T follicular helper cell (primary cell): Measurements from ENCODE around the gene RNASE11.
"Not testable (repeated sequence)": the region's sequence is repeated elsewhere in the genome, so short reads cannot be mapped to it uniquely, and the experiment has no call there.

Experiments used
- DNase-seq: peaks from one replicate; pipeline ENCODE4 v3.0.0-alpha.2; 2020; ENCODE audit warnings: low read depth
- total RNA-seq, 2 experiments: gene quantifications; one replicate each; lab custom pipeline; 2026; lab: John Stamatoyannopoulos, UW

Gene RNASE11
- total RNA-seq, result 0 reads per million in 2 experiments

GRCh38 chr14:20587489-20588154, at the start of gene RNASE11:
Gene RNASE11 (minus strand): TSS chr14:20588001.
- DNase-seq, result no peak

DNA sequence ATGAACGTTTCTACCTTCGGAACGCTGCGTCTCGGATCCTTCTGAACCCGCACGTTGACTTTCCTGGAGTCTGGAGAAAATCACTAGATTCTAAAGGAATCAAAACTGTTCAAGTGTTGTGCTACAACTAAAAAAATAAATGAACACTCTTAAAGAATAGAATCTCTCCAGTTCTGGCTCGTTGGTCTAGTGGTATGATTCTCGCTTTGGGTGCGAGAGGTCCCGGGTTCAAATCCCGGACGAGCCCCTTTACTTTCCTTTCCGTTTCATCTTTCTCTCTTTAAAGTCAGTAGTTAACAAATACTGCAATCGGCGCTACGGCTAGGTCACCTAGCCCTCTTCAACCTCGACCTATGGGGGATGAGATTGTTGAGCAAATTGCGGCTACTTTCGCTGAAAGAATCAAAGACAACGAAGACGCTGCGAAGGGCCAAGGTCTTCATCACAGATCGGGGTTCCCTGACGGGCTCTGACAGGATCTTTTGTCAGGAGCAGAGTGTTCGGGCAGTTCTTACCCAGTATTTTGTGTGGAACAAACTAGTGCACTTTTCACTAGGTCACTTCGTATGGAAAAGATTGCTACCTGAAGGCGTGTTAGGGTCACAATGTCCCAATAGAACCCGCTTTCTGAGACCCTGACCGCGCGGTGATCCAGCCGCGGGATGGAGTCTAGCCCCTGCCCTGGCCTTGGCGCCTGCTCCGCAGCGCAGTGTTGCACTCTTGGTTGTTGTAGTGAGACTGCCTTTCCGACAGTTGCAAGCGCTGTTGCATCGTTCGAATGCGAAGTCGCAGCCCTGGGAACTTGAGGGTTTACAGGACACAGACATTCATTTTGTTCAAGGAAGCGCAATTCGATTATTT, 45.3 kb upstream of the RNASE11 start:
- DNase-seq, result peak; percentile 48

GRCh38 chr14:20632448-20632830, 44.6 kb upstream of the RNASE11 start:
- DNase-seq, result no peak

- DNase-seq, result no peak
Measured at GRCh38 chr14:20631880-20632389, 44.1 kb upstream of the RNASE11 start.

- DNase-seq, result peak; percentile 37
Measured at GRCh38 chr14:20631023-20631879, 43.5 kb upstream of the RNASE11 start.

- peak; percentile 35 for DNase-seq
Measured at GRCh38 chr14:20630340-20631022, 42.7 kb upstream of the RNASE11 start.

GRCh38 chr14:20628063-20628854, 40.5 kb upstream of the RNASE11 start:
- no peak for DNase-seq

GRCh38 chr14:20627346-20628027, 39.7 kb upstream of the RNASE11 start:
- DNase-seq, result no peak

DNA sequence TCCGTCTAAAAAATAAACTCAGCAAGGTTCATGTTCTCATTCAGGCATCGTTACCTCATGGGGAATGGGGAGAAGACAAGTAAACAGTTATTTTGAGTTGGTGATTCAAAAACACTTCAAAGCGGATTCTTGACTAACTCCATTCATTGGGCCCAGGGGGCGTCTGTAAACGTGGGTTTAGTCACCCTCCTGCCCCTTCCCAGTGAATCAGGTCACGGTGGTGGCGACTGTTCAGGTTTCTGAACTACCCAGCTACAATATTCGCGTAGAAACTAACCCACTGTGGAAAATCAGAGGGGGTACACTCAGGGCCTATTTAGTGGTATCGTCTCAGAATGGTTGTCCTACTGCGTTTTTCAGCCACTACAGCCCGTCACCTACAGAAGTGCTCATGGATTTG, 38.5 kb upstream of the RNASE11 start:
- no peak for DNase-seq

- peak; percentile 36 for DNase-seq
Measured at GRCh38 chr14:20624495-20625070, 36.8 kb upstream of the RNASE11 start.

- no peak for DNase-seq
Measured at GRCh38 chr14:20623798-20624197, 36.0 kb upstream of the RNASE11 start.

GRCh38 chr14:20622816-20623291, 35.1 kb upstream of the RNASE11 start:
- no peak for DNase-seq

DNA sequence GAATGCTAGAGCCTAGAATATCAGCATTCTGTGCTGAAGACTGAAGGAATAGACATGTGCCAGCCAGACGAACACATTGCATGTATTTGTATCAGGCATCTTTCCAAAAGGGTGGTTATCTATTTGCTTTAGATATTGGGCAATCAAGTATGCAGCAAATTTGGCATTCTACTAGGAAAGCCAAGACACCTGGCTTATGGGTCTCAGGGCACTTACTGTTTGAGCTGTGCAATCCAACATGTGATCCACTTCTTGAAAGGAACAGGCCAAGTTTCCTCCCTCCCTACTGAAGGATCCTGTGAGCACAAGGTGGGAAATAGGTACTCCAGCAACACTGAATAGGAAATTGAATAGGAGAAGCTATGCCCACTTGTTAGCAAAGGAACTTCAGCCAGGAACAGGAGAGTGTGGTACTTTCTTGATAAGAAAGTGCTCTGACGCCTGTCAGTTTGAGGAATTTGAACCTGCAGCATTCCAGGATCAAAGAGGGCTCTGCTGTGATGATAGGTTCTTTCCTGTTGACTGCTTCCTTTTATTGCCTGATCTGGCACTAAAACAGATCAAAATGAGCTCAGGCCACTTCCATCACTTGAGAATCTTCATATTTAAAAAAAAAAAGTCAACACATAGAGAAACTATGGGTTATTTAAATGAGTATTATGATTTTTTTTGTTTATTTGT, 33.1 kb upstream of the RNASE11 start:
- DNase-seq, result no peak

- DNase-seq, result not testable (repeated sequence)
Measured at GRCh38 chr14:20619688-20620087, 31.9 kb upstream of the RNASE11 start.

DNA sequence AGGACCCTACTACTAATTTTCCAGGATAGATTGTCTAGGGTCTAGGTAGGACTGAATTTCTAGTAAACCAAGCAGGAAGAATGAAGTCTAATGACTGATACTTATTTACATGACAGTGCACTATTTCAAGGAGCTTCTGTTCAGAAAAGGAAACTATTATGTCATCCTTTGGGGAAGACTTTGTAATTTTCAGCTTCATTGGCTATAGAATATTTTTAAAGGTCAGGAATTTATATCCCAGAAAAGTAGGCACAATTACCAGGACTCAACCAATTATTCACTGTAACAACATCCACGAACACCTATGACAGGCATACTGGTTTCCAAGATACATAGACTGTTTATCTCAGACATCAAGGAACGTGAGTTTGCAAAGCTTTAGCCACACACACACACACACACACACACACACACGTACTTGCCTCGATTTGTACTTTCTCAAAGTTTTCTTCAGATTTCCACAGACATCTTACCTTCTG, 30.5 kb upstream of the RNASE11 start:
- no peak for DNase-seq

- DNase-seq, result no peak
Measured at GRCh38 chr14:20617138-20618003, 29.6 kb upstream of the RNASE11 start.

DNA sequence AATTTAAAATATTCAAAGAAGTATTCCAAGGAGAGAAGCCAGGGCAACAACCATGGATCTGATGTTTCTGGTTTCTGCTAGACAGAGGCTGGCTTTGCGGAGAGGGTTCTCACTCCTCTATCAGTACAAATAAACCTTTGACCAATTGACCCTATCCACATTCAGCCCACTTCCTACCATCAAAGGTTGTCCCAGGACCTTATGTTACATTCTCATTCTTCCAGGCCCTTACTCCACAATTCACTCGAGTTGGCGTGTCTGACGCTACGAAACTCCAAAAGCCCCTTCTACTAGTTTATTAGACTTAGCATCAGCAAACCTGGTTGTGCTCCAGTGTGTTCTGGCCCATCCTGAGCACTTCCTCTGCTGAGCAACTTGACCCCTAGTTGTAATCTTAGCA, 28.2 kb upstream of the RNASE11 start:
- no peak for DNase-seq
